GM21390 (cell line): ENCODE measurements around the gene MACROD2.

Experiments
- ATAC-seq: cut with Tn5 transposase; IDR thresholded peaks from one replicate; pipeline ENCODE4 v1.9.1; 2021; ENCODE audit not compliant: unreplicated experiment

Gene MACROD2

DNA sequence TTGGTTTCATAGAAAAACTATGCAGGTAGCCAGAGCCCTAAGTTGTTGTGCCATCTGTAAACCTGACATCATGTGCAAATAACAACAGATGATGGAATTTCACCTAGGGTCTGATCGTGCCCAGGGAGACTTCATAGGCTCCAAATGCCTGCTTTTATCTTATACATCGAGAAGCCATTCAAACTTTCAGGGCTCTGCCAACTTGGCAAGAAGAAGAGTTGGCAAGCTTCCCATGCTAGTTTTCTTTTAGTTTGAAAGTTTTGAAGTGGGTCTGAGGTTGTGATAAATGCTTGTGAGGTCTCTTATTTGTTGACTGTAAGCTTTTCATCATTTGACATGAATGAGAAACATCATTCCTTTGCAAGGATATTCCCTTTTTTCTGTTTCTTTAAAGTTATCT, 517.5 kb downstream of the MACROD2 start:
- no peak for ATAC-seq

DNA sequence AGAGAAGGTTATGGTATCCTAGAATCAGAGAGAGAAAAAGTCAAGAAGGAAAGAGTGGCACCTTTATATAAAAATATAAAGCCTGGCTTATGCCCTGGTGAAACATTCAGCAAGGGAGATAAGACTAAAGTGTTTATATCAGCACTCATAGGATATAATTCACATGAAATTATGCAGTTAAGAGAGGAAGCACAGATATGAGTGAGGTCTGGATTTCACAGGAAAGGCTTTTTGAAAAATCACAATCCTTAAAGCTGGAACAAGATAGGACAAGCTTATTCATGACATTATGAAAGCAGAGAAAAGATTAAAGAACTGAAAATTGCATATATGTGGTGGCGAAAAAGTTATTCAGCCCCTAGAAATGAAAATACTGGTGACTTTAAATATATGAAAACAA, 523.3 kb downstream of the MACROD2 start:
- ATAC-seq, result no peak

DNA sequence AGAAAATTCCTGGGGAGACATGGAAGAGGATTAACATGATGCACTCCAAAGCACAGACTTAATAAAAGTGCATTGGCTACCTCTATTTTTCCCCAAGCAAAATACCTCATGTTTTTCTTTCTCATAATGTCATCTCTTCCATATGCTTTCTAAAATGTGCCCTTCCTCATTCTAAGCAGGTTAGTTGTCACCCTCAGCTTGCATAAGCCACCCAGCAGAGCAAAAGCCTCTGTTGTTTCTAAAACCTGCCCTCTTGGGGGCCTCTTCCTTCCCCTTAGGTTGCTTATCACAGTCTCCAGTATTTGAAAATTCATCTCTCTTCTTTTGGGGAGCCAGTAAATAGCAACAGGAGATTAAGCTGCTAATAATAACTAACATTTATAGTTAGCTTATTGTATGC, 525.7 kb downstream of the MACROD2 start:
- no peak for ATAC-seq

DNA sequence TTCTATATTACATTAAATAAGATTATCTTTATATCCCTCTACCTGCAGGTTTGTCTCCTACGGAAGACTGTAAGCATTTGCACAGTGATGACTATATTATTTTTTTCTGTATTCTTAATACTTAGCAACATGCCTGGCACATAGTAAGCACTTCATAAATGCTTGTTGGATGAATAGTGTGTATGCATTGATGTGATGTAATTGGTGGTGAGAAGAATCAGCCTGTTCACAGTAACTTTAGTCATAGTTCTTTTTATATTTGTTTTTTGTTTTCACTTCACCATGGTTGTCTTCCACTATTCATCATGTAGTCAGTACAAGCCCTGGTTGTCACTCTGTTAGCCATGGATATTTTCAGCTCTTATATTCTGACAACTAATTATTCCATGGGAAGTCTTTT, 526.1 kb downstream of the MACROD2 start:
- ATAC-seq, result no peak

GRCh38 chr20:14522595-14522994, 527.3 kb downstream of the MACROD2 start:
- ATAC-seq, result no peak

DNA sequence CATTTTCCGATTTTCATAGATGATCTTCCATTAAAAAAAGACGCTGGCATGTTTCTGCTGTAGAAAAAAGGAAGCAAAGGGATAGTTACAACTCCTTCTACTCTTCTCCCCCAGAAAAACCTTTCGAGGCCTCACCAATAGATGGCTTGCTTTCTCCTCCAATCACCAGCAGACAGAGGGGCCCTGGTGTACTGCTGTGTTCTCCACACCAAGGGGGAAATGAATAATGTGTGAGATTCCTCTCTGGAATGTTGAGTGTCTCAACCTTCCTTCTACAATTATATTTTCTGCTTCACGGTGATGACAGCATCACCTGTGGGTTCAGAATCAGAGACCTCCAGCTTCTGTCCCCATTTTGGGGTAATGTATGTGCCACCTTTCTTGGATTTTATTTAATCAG, 527.8 kb downstream of the MACROD2 start:
- no peak for ATAC-seq

DNA sequence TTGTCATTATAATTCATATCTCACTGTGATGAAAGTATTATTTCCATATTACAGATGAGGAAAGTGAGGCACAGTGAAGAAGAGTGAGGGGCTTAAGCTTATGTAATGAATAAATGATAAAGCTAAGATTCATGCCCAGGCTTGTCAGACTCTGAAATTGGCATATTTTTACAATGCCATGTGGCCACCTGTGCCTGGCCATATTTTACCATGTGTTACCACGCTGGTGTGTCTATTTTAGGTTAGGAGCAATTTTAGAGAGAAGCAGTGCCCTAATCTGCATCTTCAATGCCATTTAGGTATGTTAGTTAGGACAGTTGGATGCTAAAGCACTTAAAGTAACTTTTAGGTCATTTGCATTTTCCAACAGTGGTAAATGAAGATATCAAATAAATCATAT, 530.1 kb downstream of the MACROD2 start:
- ATAC-seq, result no peak

- ATAC-seq, result no peak
These were observed 531.6 kb downstream of the MACROD2 start for GRCh38 chr20:14526891-14527290.

DNA sequence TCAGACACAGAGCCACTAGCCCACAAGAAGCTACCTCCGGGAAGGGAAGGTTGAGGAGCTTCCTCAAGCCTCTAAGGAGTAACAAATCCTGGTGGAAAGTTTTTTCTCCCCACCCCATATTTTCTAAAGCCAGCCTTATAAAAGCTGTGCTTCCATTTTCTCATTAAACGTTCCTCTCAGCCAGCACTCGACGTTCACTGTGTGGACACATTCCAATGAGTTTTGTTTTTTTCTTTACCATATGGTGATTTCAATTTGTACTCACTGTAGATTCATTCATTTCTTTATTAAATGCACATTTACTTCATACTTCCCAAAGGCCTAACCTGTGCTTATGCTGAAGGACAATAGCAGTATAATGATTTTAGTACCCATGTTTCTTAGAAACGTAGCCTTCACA, 536.5 kb downstream of the MACROD2 start:
- ATAC-seq, result no peak

DNA sequence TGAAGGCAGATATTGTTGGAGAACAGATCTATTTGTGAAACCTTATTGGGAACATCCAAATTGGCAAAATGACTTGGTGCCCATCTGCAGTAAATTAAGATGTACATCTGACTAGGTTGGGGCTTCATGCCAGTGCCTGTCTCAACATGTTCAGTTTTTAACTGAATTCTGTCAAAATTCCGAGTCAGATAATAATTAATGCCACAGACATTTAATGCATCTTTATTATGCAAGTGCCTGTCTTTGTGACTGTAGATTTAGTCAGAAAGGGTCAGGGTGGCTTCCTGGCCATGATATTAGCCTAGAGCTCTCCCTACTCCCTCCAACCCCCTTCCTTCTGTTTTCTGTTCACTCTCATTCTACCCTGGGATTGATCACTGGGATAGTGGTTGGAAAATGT, 541.4 kb downstream of the MACROD2 start:
- no peak for ATAC-seq

GRCh38 chr20:14538433-14538832, 543.1 kb downstream of the MACROD2 start:
- peak; percentile 97 for ATAC-seq

DNA sequence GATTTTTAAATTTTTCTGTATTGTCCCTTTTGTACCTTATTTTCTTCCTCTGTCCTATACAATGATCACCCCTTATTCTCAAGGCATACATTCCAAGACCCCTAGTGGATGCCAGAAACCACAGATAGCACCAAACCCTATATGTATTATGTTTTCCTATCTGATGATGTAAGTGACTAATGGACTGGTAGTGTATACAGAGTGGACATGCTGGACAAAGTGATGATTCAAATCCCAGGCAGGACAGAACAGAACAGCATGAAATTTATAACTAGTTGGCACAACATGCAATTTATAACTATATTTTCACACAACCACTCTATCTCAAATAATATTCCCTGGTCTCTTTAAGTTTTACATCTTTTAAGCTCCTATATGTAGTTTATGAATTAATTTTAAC, 547.7 kb downstream of the MACROD2 start:
- ATAC-seq, result no peak

- ATAC-seq, result no peak
These were observed 549.4 kb downstream of the MACROD2 start for GRCh38 chr20:14544688-14545087.

GRCh38 chr20:14550655-14551054, 555.3 kb downstream of the MACROD2 start:
- ATAC-seq, result no peak

DNA sequence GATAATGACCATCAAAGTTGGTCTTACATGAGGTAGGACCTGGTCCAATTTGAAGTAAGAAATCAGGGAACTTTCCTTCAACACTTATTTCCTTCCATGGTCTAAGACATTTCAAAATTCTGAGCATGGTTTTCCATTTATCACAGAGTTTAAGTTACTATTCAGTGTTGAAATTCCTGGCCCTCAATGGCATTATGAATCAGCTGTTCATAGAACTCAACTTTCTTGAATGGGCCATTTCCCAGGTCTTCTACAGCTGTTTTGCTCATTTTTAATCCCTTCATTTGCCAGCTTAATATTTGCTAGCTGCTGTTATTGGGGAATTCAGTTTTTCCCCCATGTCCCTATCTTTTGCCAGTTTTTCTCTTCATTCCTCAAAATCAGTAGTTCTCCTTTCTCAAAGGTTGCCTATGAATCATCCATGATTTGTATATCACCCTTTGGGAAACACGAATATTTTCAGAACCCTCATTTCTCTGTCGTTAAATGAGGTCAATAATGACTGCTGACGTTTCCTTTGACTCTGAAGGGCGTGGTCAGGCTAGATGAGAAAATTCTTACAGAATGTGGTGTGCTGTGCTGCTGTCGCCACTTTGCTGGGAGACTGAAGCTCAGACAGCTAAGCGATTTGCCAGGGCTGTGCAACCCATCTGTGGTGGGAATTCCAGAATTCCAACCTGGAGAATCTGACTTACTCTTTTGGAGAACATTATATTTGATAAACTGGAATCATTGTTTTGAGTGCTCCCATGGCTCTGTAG, 558.6 kb downstream of the MACROD2 start:
- ATAC-seq, result no peak

DNA sequence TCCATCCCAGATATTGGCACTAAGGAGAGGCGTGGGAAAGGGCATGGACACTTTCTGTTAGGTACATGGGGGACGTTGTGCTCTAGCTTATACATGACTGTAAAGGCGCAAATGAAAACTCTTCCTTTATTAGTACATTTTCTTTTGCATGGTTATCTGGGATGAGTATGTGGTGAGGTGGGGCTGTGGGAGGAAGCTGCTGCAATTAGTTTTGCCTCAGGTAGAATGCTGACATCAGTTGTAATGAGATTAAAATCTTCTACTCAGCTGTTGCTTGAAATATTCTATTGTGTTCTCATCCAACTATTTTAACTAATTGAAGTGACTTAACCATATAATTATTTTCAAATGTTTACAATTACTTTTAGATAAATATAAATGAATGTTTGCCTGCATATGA, 560.4 kb downstream of the MACROD2 start:
- no peak for ATAC-seq

- no peak for ATAC-seq
These were observed 560.9 kb downstream of the MACROD2 start for GRCh38 chr20:14556206-14556605.

DNA sequence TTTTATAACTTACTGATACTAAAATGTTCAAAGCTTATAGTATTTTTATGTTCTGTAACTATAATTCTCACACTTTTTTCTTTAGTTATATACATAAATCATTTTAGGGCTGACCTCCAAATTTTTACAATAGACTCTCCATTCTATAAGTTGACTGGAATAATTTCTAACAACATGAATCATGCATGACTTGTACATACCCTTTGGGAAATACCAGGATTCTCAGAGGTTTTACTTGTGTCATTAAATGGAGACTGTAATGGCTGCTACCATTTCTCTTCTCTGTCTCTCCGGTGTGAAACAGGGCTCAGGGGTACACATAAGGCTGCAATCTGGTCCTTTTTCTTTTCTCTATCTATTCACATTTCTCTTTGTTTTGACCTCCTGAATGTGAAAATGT, 564.3 kb downstream of the MACROD2 start:
- ATAC-seq, result no peak

- no peak for ATAC-seq
These were observed 566.5 kb downstream of the MACROD2 start for GRCh38 chr20:14561741-14562221.

GRCh38 chr20:14562981-14563380, 567.7 kb downstream of the MACROD2 start:
- no peak for ATAC-seq

GRCh38 chr20:14566505-14566904, 571.2 kb downstream of the MACROD2 start:
- ATAC-seq, result no peak

DNA sequence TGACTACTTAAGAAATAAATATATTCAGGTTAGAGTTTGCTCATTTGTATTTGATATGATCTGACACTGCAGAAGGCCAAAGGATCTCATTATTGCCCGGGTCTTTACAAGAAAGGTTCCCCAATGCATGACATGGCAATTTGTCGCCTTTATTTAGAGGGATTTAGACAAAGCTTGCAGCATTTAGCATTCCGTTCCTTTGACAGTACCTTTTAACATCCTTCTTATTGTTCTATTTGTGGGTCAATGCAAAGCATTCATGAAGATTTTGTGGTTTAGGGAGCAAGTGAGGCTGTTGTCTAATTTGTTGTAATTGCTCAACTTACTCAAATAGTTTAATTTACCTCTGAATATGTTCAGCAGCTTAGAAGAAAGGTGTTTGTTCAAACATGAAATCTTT, 572.9 kb downstream of the MACROD2 start:
- ATAC-seq, result no peak

DNA sequence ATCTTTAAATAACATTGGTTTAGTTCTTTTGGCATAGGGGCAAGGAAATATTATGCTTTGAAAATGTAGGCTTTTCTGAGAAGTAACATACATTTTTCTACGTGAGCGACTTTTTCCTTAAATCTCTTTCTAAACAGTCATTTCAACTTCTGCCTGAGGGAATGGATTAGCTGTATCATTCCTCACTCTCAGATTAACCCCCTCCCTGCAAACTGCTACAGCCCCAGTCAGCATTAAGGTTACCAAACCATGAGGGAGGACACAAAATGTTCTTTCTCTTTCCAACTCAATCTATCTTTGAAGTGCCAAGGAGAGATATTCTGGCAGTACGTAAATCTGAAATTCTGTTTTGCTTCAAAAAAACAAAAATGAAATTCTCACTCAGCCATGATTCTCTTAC, 573.4 kb downstream of the MACROD2 start:
- no peak for ATAC-seq
